Measurements from ENCODE around the gene PTGER2. TPM values are rescaled to one million over a fixed set of nuclear protein-coding genes. Genes with fewer than 3 reads are reported as not detected.

The PTGER2 gene
- total RNA-seq, 1 experiment from 2014 or later = 0.57 TPM

- intact Hi-C loops (cut with micrococcal nuclease) = no loop called here
- ChIA-PET RAD21 (ENCODE audit: low non-redundant PET in 1 of 2, low total read pairs in 2 of 2, uncharacterized antibody in 2 of 2, unreplicated experiment in 2 of 2) (no interaction called here), POLR2A (no interaction called here), CTCF (no interaction called here)
- TF ChIP-seq ELF1 (IDR thresholded peaks at IDR 0.05; ENCODE audit: borderline replicate concordance, low read depth) (no peak), JUND (IDR thresholded peaks at IDR 0.05) (no peak), POLR2AphosphoS5 (IDR thresholded peaks at IDR 0.05; ENCODE audit: low read depth, low read length) (no peak), RAD21 (IDR thresholded peaks at IDR 0.05; ENCODE audit: low read depth) (no peak), SP1 (IDR thresholded peaks at IDR 0.05; ENCODE audit: low read depth) (no peak), EZH2phosphoT487 (IDR thresholded peaks at IDR 0.05; ENCODE audit: borderline replicate concordance) (no peak), SRF (IDR thresholded peaks at IDR 0.05; ENCODE audit: low read depth) (no peak), EGR1 (IDR thresholded peaks at IDR 0.05; ENCODE audit: low read depth) (no peak), ZFX (IDR thresholded peaks at IDR 0.05) (no peak), YY1 (IDR thresholded peaks at IDR 0.05; ENCODE audit: extremely low read depth, insufficient replicate concordance, low read depth, low read length) (no peak), POLR2A (IDR thresholded peaks at IDR 0.05; ENCODE audit: borderline replicate concordance, extremely low read depth, insufficient read depth, insufficient read length) (no peak), CBX3 (IDR thresholded peaks at IDR 0.05; ENCODE audit: low read depth) (no peak), ZBTB33 (IDR thresholded peaks at IDR 0.05; ENCODE audit: extremely low read depth, insufficient replicate concordance, low read length) (no peak), SIN3A (IDR thresholded peaks at IDR 0.05; ENCODE audit: low read depth) (no peak), EZH2 (IDR thresholded peaks at IDR 0.05) (no peak), ATF3 (IDR thresholded peaks at IDR 0.05) (no peak), FOSL1 (IDR thresholded peaks at IDR 0.05; ENCODE audit: low read depth) (no peak), CTCF (IDR thresholded peaks at IDR 0.05 in 2 of 3, conservative IDR thresholded peaks at IDR 0.05 in 1 of 3; ENCODE audit: borderline replicate concordance in 1 of 3, insufficient read depth in 1 of 3, low read depth in 2 of 3, low read length in 2 of 3) (no peak), REST (IDR thresholded peaks at IDR 0.05; ENCODE audit: low read depth) (no peak), TCF7L2 (IDR thresholded peaks at IDR 0.05; ENCODE audit: borderline replicate concordance, extremely low read depth, insufficient read depth, insufficient read length) (no peak)
- Histone ChIP-seq H3K79me2 (ENCODE audit: insufficient read depth, low read length) (no peaks in the 10 kb centered on the region), H3K27me3 (ENCODE audit: insufficient read depth, low read length) (no peaks in the 10 kb centered on the region), H4K20me1 (ENCODE audit: insufficient read depth) (no peaks in the 10 kb centered on the region), H3K4me1 (ENCODE audit: control insufficient read depth in 1 of 2, insufficient read depth in 2 of 2, low read length in 2 of 2) (no peaks in the 10 kb centered on the region), H3K9me3 (ENCODE audit: control insufficient read depth in 1 of 2, insufficient read depth in 1 of 2, low read depth in 1 of 2, low read length in 2 of 2) (no peaks in the 10 kb centered on the region), H3K4me2 (ENCODE audit: low read length) (no peak overlapping the region), H3K9me2 (ENCODE audit: insufficient read depth) (no peaks in the 10 kb centered on the region), H3K4me3 (replicated peaks in 1 of 2; ENCODE audit: low read depth in 1 of 2, low read length in 2 of 2) (no peak overlapping the region), H2AFZ (ENCODE audit: low read depth, low read length, poor library complexity, severe bottlenecking) (no peak overlapping the region), H3K9ac (ENCODE audit: low read length) (no peak overlapping the region), H3K36me3 (ENCODE audit: control insufficient read depth in 1 of 2, insufficient read depth in 2 of 2, low read length in 2 of 2) (no peaks in the 10 kb centered on the region), H3K27ac (ENCODE audit: low read depth, low read length) (no peak overlapping the region)
- ATAC-seq (no peak), DNase-seq (ENCODE audit: low read depth, low spot score) (no peak)
- no TSS peak for BruUV-seq (replicated peaks)
Measured at GRCh38 chr14:52266179-52266578, 47.9 kb upstream of the PTGER2 start.
